A549 (cell line): Measurements from ENCODE around the gene HDAC2. TPM values are rescaled to one million over a fixed set of nuclear protein-coding genes. Genes with fewer than 3 reads are reported as not detected.
"Not testable (repeated sequence)": the region's sequence is repeated elsewhere in the genome, so short reads cannot be mapped to it uniquely, and the experiment has no call there.

ENCODE experiments used
- ATAC-seq, 2 experiments: fragments of 200-7000 bp in 1 of 2; fragments of >200 bp in 1 of 2; cut with Nextera tagmentation in 1 of 2; cut with Tn5 transposase in 1 of 2; 3 replicates each; pipeline versions ENCODE4 v1.8.0 to v1.9.1; 2018 to 2020; ENCODE audit warnings: mild to moderate bottlenecking in 1 of 2, moderate library complexity in 1 of 2
- CTCF ChIA-PET: fragments of 300-600 bp; sonication (Branson Sonifier 250); formaldehyde crosslinking; extraction: SDS; loops from one replicate; lab custom pipeline; 2021; ENCODE audit warnings: antibody characterized with exemption, inconsistent platforms; lab: Yijun Ruan, JAX
- POLR2A ChIA-PET: fragments of 350-600 bp; formaldehyde crosslinking; extraction: SDS; loops from one replicate; lab custom pipeline; 2021; ENCODE audit warnings: antibody characterized with exemption, inconsistent platforms; lab: Yijun Ruan, JAX
- DNase-seq, 2 experiments: peaks; one replicate each; pipeline versions ENCODE4 v3.0.0 to v3.0.0-alpha.2; 2011 to 2016; ENCODE audit warnings: low read depth in 1 of 2, low spot score in 1 of 2
- FAIRE-seq: peaks from 2 replicates; lab custom pipeline; 2011; peaks lifted over from hg19 to GRCh38; lab: Jason Lieb, UNC
- H3K27ac ChIP-seq, 2 experiments: fragments of >200 bp; sonication (Bioruptor Twin); formaldehyde crosslinking; 3 replicates each; pipeline ENCODE4 v1.5.1; 2016 to 2017
- H3K4me1 ChIP-seq: fragments of >200 bp; sonication (Bioruptor Twin); formaldehyde crosslinking; 3 replicates; pipeline ENCODE4 v1.6.1; 2016
- H3K4me2 ChIP-seq: fragments of >200 bp; sonication (Bioruptor Twin); formaldehyde crosslinking; 3 replicates; pipeline ENCODE4 v1.6.1; 2016
- H3K4me3 ChIP-seq: fragments of >200 bp; sonication (Bioruptor Twin); formaldehyde crosslinking; 3 replicates; pipeline ENCODE4 v1.5.1; 2016
- H3K9me3 ChIP-seq: fragments of >200 bp; sonication (Bioruptor Twin); formaldehyde crosslinking; 3 replicates; pipeline ENCODE4 v1.6.1; 2016
- CHD4 ChIP-seq: fragments of 200-600 bp; sonication (generic); IDR thresholded peaks from 2 replicates; pipeline ENCODE4 v1.6.1; 2016; ENCODE audit warnings: antibody characterized with exemption, mild to moderate bottlenecking, borderline replicate concordance
- E2F6 ChIP-seq: IDR thresholded peaks from 2 replicates; pipeline ENCODE4 v1.6.1; 2012; ENCODE audit warnings: low read depth, borderline replicate concordance
- EHMT2 ChIP-seq: fragments of 200-600 bp; sonication (generic); IDR thresholded peaks from 2 replicates; pipeline ENCODE4 v1.6.1; 2016; ENCODE audit warnings: antibody characterized with exemption, low read depth, mild to moderate bottlenecking, moderate library complexity
- ESRRA ChIP-seq: fragments of 150-350 bp; IDR thresholded peaks from 2 replicates; pipeline ENCODE4 v1.6.1; 2014; ENCODE audit warnings: mild to moderate bottlenecking, low read length, borderline replicate concordance
- HDAC2 ChIP-seq: fragments of 200-600 bp; sonication (generic); IDR thresholded peaks from 2 replicates; pipeline ENCODE4 v1.6.1; 2016
- HEYL ChIP-seq: fragments of 250-450 bp; sonication (Bioruptor Pico); IDR thresholded peaks from 2 replicates; pipeline ENCODE4 v1.8.0; 2021; ENCODE audit warnings: mild to moderate bottlenecking, moderate library complexity
- HMGXB4 ChIP-seq: fragments of 250-450 bp; sonication (Bioruptor Pico); IDR thresholded peaks from 2 replicates; pipeline ENCODE4 v1.5.0; 2021; ENCODE audit warnings: mild to moderate bottlenecking, moderate library complexity, borderline replicate concordance
- HOXB13 ChIP-seq: fragments of 250-450 bp; sonication (Bioruptor Pico); IDR thresholded peaks from 2 replicates; pipeline ENCODE4 v1.5.0; 2020; ENCODE audit warnings: low read depth, mild to moderate bottlenecking, moderate library complexity
- HOXB5 ChIP-seq: fragments of 250-450 bp; sonication (Bioruptor Pico); IDR thresholded peaks from 2 replicates; pipeline ENCODE4 v1.5.0; 2020; ENCODE audit warnings: mild to moderate bottlenecking, moderate library complexity
- KDM1A ChIP-seq: fragments of 200-600 bp; sonication (generic); IDR thresholded peaks from 2 replicates; pipeline ENCODE4 v1.6.1; 2016; ENCODE audit warnings: low read depth, mild to moderate bottlenecking
- MYC ChIP-seq: IDR thresholded peaks from 2 replicates; pipeline ENCODE4 v1.6.1; 2012; ENCODE audit warnings: mild to moderate bottlenecking, inconsistent platforms, low read length, improper control_type of control experiment, borderline replicate concordance
- POLR2AphosphoS2 ChIP-seq: conservative IDR thresholded peaks from 2 replicates; pipeline ENCODE4 v1.6.1; 2012; ENCODE audit warnings: low read length, improper control_type of control experiment, inconsistent platforms
- REST ChIP-seq: fragments of 200-600 bp; sonication (generic); IDR thresholded peaks from 2 replicates; pipeline ENCODE4 v1.6.1; 2016; ENCODE audit warnings: antibody characterized with exemption, mild to moderate bottlenecking, moderate library complexity
- RFX5 ChIP-seq: fragments of 450-650 bp; IDR thresholded peaks from 2 replicates; pipeline ENCODE4 v1.7.1; 2014; ENCODE audit warnings: antibody characterized with exemption, mild to moderate bottlenecking, moderate library complexity
- ZC3H11A ChIP-seq: fragments of 450-650 bp; IDR thresholded peaks from 2 replicates; pipeline ENCODE4 v1.6.1; 2014; ENCODE audit warnings: antibody characterized with exemption, mild to moderate bottlenecking
- ZSCAN20 ChIP-seq: fragments of 250-450 bp; sonication (Bioruptor Pico); IDR thresholded peaks from 2 replicates; pipeline ENCODE4 v1.8.0; 2022; ENCODE audit warnings: mild to moderate bottlenecking, moderate library complexity
- WGBS: methylation state at CpG from one replicate; pipeline ENCODE4 v1.1.6; 2017; ENCODE audit errors: missing lambda C conversion rate; 5-methylcytosine and 5-hydroxymethylcytosine counted together
- polyA plus RNA-seq, 4 experiments: library from polyadenylated mRNA; depleted of rRNA in 3 of 4; stranded (reverse); fragments of >200 nt; fragmentation: RNase III in 1 of 4; extraction: RNeasy Plus Mini Kit Qiagen cat#74134 plus additional on column Dnase treatment in 1 of 4; gene quantifications; 2 replicates in 3 of 4; 3 replicates in 1 of 4; pipeline ENCODE4 v1.2.3, GENCODE V29; 2011 to 2017

Gene HDAC2
- polyA plus RNA-seq, 2 of the 4 experiments (the other 2 are of a cell fraction), result 103 to 183 TPM

GRCh38 chr6:113989675-113990074 is 18.7 kb upstream of the HDAC2 start:
- Histone ChIP-seq H3K4me2 (no peak overlapping the region), H3K9me3 (no peaks in the 10 kb centered on the region), H3K27ac (no peak overlapping the region), H3K4me3 (no peak overlapping the region), H3K4me1 (no peaks in the 10 kb centered on the region)
- CTCF ChIA-PET, result interaction anchor here (1.8 kb wide), 1 partner anchor 118 kb away, joined by 5 read pairs; no protein-coding TSS in a partner anchor
- ATAC-seq, result no peak
- no peak for FAIRE-seq
- POLR2A ChIA-PET, result no interaction called here
- DNase-seq, result no peak
- TF ChIP-seq HEYL (no peak), EHMT2 (no peak), HDAC2 (no peak), E2F6 (no peak), ZC3H11A (no peak), HOXB5 (no peak), ESRRA (no peak), REST (no peak), KDM1A (no peak), ZSCAN20 (CRISPR knock-in tag) (no peak), RFX5 (no peak), POLR2AphosphoS2 (no peak), HMGXB4 (CRISPR knock-in tag) (no peak), CHD4 (no peak), HOXB13 (CRISPR knock-in tag) (no peak), MYC (no peak)

GRCh38 chr6:113982675-113983074 is 11.7 kb upstream of the HDAC2 start:
- H3K4me1 ChIP-seq, DNase-seq, H3K27ac ChIP-seq, ATAC-seq, FAIRE-seq, POLR2A ChIA-PET, H3K9me3 ChIP-seq, H3K4me2 ChIP-seq, H3K4me3 ChIP-seq: not testable (repeated sequence)
- CTCF ChIA-PET, result interaction anchor here (1.2 kb wide), 1 partner anchor 12 kb away, joined by 8 read pairs; no protein-coding TSS in a partner anchor
- WGBS, result 26% methylated on average over 5 of the region's 5 CpGs

DNA sequence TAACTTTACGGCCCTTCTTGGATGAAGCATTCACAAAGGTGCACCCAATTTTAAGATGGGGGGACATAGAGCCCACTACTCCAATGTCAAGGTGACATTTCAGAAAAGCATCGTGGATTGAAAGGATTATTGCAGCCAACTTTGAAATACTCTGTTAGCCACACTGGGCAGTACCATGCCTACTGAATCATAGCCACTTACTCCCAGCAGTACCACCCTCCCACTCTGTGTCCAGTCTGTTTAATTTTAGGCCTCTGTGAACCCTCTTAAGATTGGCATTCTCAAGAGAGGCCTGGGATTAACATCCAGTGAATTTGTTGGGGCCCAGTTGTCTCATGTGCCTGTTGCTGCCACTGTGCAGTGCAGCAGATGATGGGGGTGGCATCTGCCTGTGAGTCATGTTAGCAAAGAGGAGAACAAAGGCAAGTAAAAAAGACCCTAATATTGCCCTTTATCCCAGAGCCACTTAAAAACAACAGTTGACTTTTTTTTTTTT is 11.2 kb upstream of the HDAC2 start:
- H3K9me3 ChIP-seq, result no peaks in the 10 kb centered on the region
- DNase-seq (no peak), FAIRE-seq (no peak), ATAC-seq (no peak)
- no peaks in the 10 kb centered on the region for H3K4me1 ChIP-seq
- H3K27ac ChIP-seq, result no peak overlapping the region
- ChIA-PET POLR2A (no interaction called here), CTCF (interaction anchor here (1.2 kb wide), 1 partner anchor 13 kb away, joined by 8 read pairs; no protein-coding TSS in a partner anchor)
- H3K4me2 ChIP-seq, result no peak overlapping the region
- TF ChIP-seq HEYL, result no peak
- no peak overlapping the region for H3K4me3 ChIP-seq
- WGBS, result 47% methylated on average over 2 of the region's 2 CpGs
